ENCODE data around the gene SLC9A9. TPM values are rescaled to one million over a fixed set of nuclear protein-coding genes. Genes with fewer than 3 reads are reported as not detected.

The SLC9A9 gene
- total and polyA plus RNA-seq, 2 experiments from 2014 or later: 2.2 to 6.8 TPM

DNA sequence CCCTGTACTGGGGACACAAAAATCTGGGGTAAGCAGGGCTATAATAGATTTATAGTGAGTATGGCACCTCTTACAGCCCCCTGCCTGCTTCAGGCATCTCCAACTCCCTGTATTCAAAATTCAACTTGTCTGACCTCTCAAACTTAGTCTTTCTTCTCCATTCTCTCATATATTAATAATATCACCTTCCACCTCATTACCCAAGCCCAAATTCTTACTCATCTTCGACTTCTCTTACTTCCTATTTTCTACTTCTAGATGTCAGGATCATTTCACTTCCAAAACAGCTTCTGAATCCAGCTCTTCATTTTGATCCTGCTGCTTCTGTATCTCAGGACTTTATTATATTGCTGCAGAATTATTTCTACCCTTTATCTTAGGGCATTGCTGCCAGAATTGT lies 438.0 kb downstream of the SLC9A9 start:
- H3K9me2 ChIP-seq (replicated peaks; ENCODE audit: insufficient read depth): no peaks in the 10 kb centered on the region
- no peaks in the 10 kb centered on the region for H3K4me1 ChIP-seq (ENCODE audit: insufficient read depth)
- H3K9me3 ChIP-seq (ENCODE audit: low read depth): no peaks in the 10 kb centered on the region
- H3K4me3 ChIP-seq: no peak overlapping the region
- H3K27me3 ChIP-seq: no peaks in the 10 kb centered on the region
- WGBS (ENCODE audit: low lambda C conversion rate, missing lambda C conversion rate): 96% methylated on average over 1 of the region's 1 CpG
- no peaks in the 10 kb centered on the region for H3K79me2 ChIP-seq
- TF ChIP-seq, protein P1, sequence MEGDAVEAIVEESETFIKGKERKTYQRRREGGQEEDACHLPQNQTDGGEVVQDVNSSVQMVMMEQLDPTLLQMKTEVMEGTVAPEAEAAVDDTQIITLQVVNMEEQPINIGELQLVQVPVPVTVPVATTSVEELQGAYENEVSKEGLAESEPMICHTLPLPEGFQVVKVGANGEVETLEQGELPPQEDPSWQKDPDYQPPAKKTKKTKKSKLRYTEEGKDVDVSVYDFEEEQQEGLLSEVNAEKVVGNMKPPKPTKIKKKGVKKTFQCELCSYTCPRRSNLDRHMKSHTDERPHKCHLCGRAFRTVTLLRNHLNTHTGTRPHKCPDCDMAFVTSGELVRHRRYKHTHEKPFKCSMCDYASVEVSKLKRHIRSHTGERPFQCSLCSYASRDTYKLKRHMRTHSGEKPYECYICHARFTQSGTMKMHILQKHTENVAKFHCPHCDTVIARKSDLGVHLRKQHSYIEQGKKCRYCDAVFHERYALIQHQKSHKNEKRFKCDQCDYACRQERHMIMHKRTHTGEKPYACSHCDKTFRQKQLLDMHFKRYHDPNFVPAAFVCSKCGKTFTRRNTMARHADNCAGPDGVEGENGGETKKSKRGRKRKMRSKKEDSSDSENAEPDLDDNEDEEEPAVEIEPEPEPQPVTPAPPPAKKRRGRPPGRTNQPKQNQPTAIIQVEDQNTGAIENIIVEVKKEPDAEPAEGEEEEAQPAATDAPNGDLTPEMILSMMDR (IDR thresholded peaks at IDR 0.05; ENCODE audit: poor library complexity): no peak
- TF ChIP-seq EZH2 (IDR thresholded peaks at IDR 0.05; ENCODE audit: borderline replicate concordance) (no peak), EZH2phosphoT487 (IDR thresholded peaks at IDR 0.05; ENCODE audit: low read depth, severe bottlenecking, unreplicated experiment) (no peak)
- H3K4me2 ChIP-seq: no peak overlapping the region
- H4K20me1 ChIP-seq (ENCODE audit: insufficient read depth, poor library complexity, severe bottlenecking): no peaks in the 10 kb centered on the region
- H3K36me3 ChIP-seq (replicated peaks; ENCODE audit: insufficient read depth, low read depth): no peaks in the 10 kb centered on the region
- no peak for DNase-seq (ENCODE audit: low spot score)
- no peak overlapping the region for H3K27ac ChIP-seq
- no peak overlapping the region for H2AFZ ChIP-seq

DNA sequence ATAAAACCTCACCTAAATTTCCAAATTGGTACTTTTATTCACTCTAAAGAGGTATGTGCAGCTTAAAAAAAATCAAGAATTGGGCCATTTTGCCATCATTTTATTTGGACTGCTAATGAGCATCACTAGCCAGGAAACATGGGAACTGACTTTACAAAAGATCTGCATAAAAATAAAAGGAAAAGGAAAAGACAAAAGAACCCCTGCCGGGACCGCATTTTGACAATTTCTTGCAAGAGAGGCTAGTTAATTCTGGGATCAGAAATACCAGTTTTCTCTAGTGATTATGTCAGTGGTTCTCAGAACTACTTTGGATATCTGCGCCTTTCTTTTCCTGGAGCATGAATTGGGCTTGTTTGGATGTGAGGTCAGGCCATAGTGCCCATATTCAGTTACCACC lies 439.5 kb downstream of the SLC9A9 start:
- H3K79me2 ChIP-seq: no peaks in the 10 kb centered on the region
- no peaks in the 10 kb centered on the region for H3K4me1 ChIP-seq (ENCODE audit: insufficient read depth)
- no peak overlapping the region for H3K4me3 ChIP-seq
- H3K9me3 ChIP-seq (ENCODE audit: low read depth): no peaks in the 10 kb centered on the region
- no peaks in the 10 kb centered on the region for H3K36me3 ChIP-seq (replicated peaks; ENCODE audit: insufficient read depth, low read depth)
- no peaks in the 10 kb centered on the region for H3K9me2 ChIP-seq (replicated peaks; ENCODE audit: insufficient read depth)
- no peaks in the 10 kb centered on the region for H4K20me1 ChIP-seq (ENCODE audit: insufficient read depth, poor library complexity, severe bottlenecking)
- no peak overlapping the region for H2AFZ ChIP-seq
- TF ChIP-seq, protein P1 (IDR thresholded peaks at IDR 0.05; ENCODE audit: poor library complexity): no peak
- TF ChIP-seq EZH2phosphoT487 (IDR thresholded peaks at IDR 0.05; ENCODE audit: low read depth, severe bottlenecking, unreplicated experiment) (no peak), EZH2 (IDR thresholded peaks at IDR 0.05; ENCODE audit: borderline replicate concordance) (no peak)
- 96% methylated on average over 3 of the region's 3 CpGs for WGBS (ENCODE audit: low lambda C conversion rate, missing lambda C conversion rate)
- no peaks in the 10 kb centered on the region for H3K27me3 ChIP-seq
- no peak for DNase-seq (ENCODE audit: low spot score)
- no peak overlapping the region for H3K27ac ChIP-seq
- H3K4me2 ChIP-seq: no peak overlapping the region

DNA sequence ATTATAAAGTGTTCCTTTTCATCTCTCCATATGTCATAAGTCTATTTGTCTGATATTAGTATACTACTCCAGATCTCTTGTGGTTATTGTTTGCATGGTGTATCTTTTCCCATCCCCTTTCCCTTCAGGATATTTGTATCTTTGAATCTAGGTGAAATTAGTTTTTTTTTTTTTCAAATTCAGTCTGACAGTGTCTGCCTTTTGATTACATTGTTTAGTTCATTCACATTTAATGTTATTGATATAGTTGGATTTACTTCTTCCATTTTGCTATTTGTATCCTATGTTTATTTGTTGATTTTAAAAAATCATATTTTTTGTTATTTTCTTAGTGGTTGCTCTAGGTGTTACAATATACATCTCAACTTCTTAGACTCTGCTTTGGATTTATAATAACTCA lies 445.7 kb downstream of the SLC9A9 start:
- H3K4me3 ChIP-seq: no peak overlapping the region
- H3K27me3 ChIP-seq: no peaks in the 10 kb centered on the region
- H3K9me3 ChIP-seq (ENCODE audit: low read depth): no peaks in the 10 kb centered on the region
- no peaks in the 10 kb centered on the region for H3K4me1 ChIP-seq (ENCODE audit: insufficient read depth)
- no peaks in the 10 kb centered on the region for H3K79me2 ChIP-seq
- H3K4me2 ChIP-seq: no peak overlapping the region
- no peak overlapping the region for H3K27ac ChIP-seq
- no peaks in the 10 kb centered on the region for H4K20me1 ChIP-seq (ENCODE audit: insufficient read depth, poor library complexity, severe bottlenecking)
- H3K9me2 ChIP-seq (replicated peaks; ENCODE audit: insufficient read depth): no peaks in the 10 kb centered on the region
- no peak for DNase-seq (ENCODE audit: low spot score)
- H2AFZ ChIP-seq: no peak overlapping the region
- no peaks in the 10 kb centered on the region for H3K36me3 ChIP-seq (replicated peaks; ENCODE audit: insufficient read depth, low read depth)
- no peak for TF ChIP-seq EZH2phosphoT487 (IDR thresholded peaks at IDR 0.05; ENCODE audit: low read depth, severe bottlenecking, unreplicated experiment)
- TF ChIP-seq, protein P1 (IDR thresholded peaks at IDR 0.05; ENCODE audit: poor library complexity): no peak
- no peak for TF ChIP-seq EZH2 (IDR thresholded peaks at IDR 0.05; ENCODE audit: borderline replicate concordance)

DNA sequence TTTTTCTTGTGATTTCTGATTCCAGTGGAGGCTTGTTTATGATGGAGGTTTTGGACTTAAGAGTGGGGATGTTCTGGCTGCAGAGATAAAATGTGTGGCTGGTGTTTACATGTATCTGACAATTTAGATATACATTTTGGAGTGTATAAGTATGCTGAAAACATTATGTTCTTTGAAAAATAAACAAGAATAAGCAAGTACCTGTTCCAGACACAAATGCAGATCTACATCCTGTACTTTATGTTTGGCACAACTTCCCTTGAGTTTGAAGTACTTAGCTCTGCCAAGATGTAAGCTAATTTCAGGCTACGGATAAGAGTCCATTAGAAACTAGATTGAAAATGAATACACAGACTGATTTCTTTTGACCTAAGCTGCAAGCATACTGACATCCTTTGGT lies 451.5 kb downstream of the SLC9A9 start:
- Histone ChIP-seq H4K20me1 (ENCODE audit: insufficient read depth, poor library complexity, severe bottlenecking) (no peaks in the 10 kb centered on the region), H3K4me2 (no peak overlapping the region), H3K4me3 (no peak overlapping the region), H3K79me2 (no peaks in the 10 kb centered on the region), H3K36me3 (replicated peaks; ENCODE audit: insufficient read depth, low read depth) (no peaks in the 10 kb centered on the region), H3K9me3 (ENCODE audit: low read depth) (no peaks in the 10 kb centered on the region), H3K4me1 (ENCODE audit: insufficient read depth) (no peaks in the 10 kb centered on the region), H3K9me2 (replicated peaks; ENCODE audit: insufficient read depth) (no peaks in the 10 kb centered on the region), H2AFZ (no peak overlapping the region), H3K27ac (no peak overlapping the region), H3K27me3 (no peaks in the 10 kb centered on the region)
- TF ChIP-seq EZH2phosphoT487 (IDR thresholded peaks at IDR 0.05; ENCODE audit: low read depth, severe bottlenecking, unreplicated experiment) (no peak), EZH2 (IDR thresholded peaks at IDR 0.05; ENCODE audit: borderline replicate concordance) (no peak)
- TF ChIP-seq, protein P1 (IDR thresholded peaks at IDR 0.05; ENCODE audit: poor library complexity): no peak
- 50% methylated on average over 1 of the region's 1 CpG for WGBS (ENCODE audit: low lambda C conversion rate, missing lambda C conversion rate)
- no peak for DNase-seq (ENCODE audit: low spot score)
